ENCODE measurements around the gene PEAR1. TPM values are rescaled to one million over a fixed set of nuclear protein-coding genes. Genes with fewer than 3 reads are reported as not detected.

PEAR1 gene
- total and polyA plus RNA-seq, 2 of the 8 experiments (the other 6 are each of a cell fraction or from before 2014, with no cell fraction given), result 0.63 to 0.71 TPM

DNA sequence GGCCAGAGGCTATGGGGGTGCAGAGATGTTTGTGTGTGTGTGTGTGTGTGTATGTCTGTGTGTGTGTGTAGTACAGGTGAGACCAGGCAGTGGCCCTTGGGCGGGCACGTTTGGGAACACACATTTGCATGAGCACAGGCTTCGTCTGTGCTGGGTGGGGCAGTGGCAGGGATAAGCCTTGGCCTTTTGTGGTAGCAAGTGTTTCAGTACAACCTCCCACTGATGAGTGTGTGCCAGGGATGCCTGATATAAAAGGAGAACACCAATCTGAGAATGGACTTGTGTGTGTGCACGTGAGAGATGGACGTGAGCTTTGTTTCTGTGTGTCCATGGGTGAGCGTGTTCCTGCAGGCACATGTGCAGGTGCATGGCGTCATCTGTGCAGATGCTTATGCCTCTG is 29.9 kb upstream of the PEAR1 start:
- no peak for FAIRE-seq
- Histone ChIP-seq H2BK120ac (replicated peaks; ENCODE audit: low read depth, low read length) (no peak overlapping the region), H3K23ac (ENCODE audit: insufficient read length) (no peak overlapping the region), H2BK5ac (ENCODE audit: low read depth, low read length) (no peak overlapping the region), H2BK20ac (ENCODE audit: low read length) (no peak overlapping the region), H3K4me1 (replicated peaks in 1 of 4; ENCODE audit: control insufficient read depth in 3 of 4, insufficient read depth in 4 of 4, low read length in 3 of 4) (peaks cover 0 to 21% (median 17%) of the 10 kb centered on the region in 4 experiments; a peak in 5 of 7 replicates), H4K20me1 (replicated peaks in 1 of 2; ENCODE audit: control insufficient read depth in 1 of 2, insufficient read depth in 2 of 2, low read length in 2 of 2) (peaks cover 1 to 7% of the 10 kb centered on the region in 2 experiments), H3K9me3 (ENCODE audit: insufficient read depth in 2 of 2, low read depth in 1 of 2, low read length in 1 of 2) (no peaks in the 10 kb centered on the region), H3K56ac (replicated peaks; ENCODE audit: insufficient read length, low read depth, low read length) (no peak overlapping the region), H3K79me1 (ENCODE audit: low read depth, low read length) (no peaks in the 10 kb centered on the region), H4K8ac (ENCODE audit: extremely low read depth, insufficient read depth, low read length) (no peak overlapping the region), H3K4ac (replicated peaks; ENCODE audit: insufficient read length, low read depth, low read length) (no peak overlapping the region), H2BK12ac (ENCODE audit: low read depth, low read length) (no peak overlapping the region), H3K4me3 (ENCODE audit: extremely low read depth in 1 of 4, insufficient read depth in 2 of 4, low read depth in 3 of 4, low read length in 4 of 4) (no peak overlapping the region), H4K91ac (replicated peaks; ENCODE audit: insufficient read length, low read length) (no peak overlapping the region), H3K23me2 (ENCODE audit: low read depth, low read length) (peaks cover 19% of the 10 kb centered on the region; the same call in 1 of the 2 replicates), H2AFZ (ENCODE audit: low read length) (no peak overlapping the region), H3K36me3 (ENCODE audit: control insufficient read depth in 2 of 4, insufficient read depth in 4 of 4, low read length in 3 of 4) (peaks cover 0 to 2% (median 0%) of the 10 kb centered on the region in 4 experiments; a peak in 1 of 8 replicates), H3K4me2 (ENCODE audit: insufficient read depth in 1 of 2, low read depth in 2 of 2, low read length in 2 of 2) (no peak overlapping the region), H3K27me3 (replicated peaks in 1 of 4; ENCODE audit: control insufficient read depth in 3 of 4, extremely low read depth in 1 of 4, insufficient read depth in 3 of 4, low read length in 3 of 4) (peaks cover 41 to 67% (median 59%) of the 10 kb centered on the region in 4 experiments), H3K27ac (ENCODE audit: low read depth, low read length) (no peak overlapping the region), H3K14ac (ENCODE audit: insufficient read length) (no peak overlapping the region), H3K9ac (replicated peaks in 1 of 4; ENCODE audit: extremely low read depth in 1 of 4, low read depth in 3 of 4, low read length in 3 of 4) (no peak overlapping the region), H4K5ac (ENCODE audit: insufficient read length, low read depth, low read length) (no peak overlapping the region), H3K79me2 (ENCODE audit: control insufficient read depth in 1 of 2, insufficient read depth in 2 of 2, low read length in 2 of 2) (no peaks in the 10 kb centered on the region), H3K18ac (ENCODE audit: extremely low read depth, low read length) (no peak overlapping the region), H2BK15ac (ENCODE audit: low read length) (no peak overlapping the region), H2AK5ac (ENCODE audit: low read depth, low read length) (no peak overlapping the region; the same call in 1 of the 2 replicates)
- POLR2A ChIA-PET (ENCODE audit: partially characterized antibody), result no interaction called here
- CTCF ChIA-PET (ENCODE audit: partially characterized antibody), result interaction anchor here (0.8 to 25.2 kb wide), 11 partner anchors 14 to 181 kb away, joined by 3 to 719 read pairs (median 84); partner anchors contain the start of genes LRRC71 and PEAR1
- DNase-seq (ENCODE audit: low read depth in 1 of 2, low spot score in 2 of 2), result no peak
- 72% methylated on average over 7 of the region's 7 CpGs; no CpG with 5 or more reads in 1 of the 2 experiments for WGBS, 2 experiments (ENCODE audit: extremely low coverage in 1 of 2, insufficient coverage in 1 of 2, insufficient read length in 1 of 2, insufficient replicate concordance in 2 of 2, low coverage in 1 of 2, low lambda C conversion rate in 2 of 2, missing lambda C conversion rate in 1 of 2)
- TF ChIP-seq CEBPB (IDR thresholded peaks at IDR 0.05; ENCODE audit: low read depth, low read length) (no peak), TCF12 (IDR thresholded peaks at IDR 0.05; ENCODE audit: low read depth, low read length) (no peak), RBBP5 (IDR thresholded peaks at IDR 0.05; ENCODE audit: borderline replicate concordance, low read depth, low read length) (no peak), ASH2L (IDR thresholded peaks at IDR 0.05; ENCODE audit: low read length) (no peak), BRCA1 (IDR thresholded peaks at IDR 0.05; ENCODE audit: low read depth, low read length) (no peak), CTBP2 (IDR thresholded peaks at IDR 0.05; ENCODE audit: borderline replicate concordance, insufficient read depth, insufficient read length, low read length) (no peak), EP300 (IDR thresholded peaks at IDR 0.05; ENCODE audit: borderline replicate concordance in 1 of 2, low read depth in 2 of 2, low read length in 2 of 2) (no peak), SIRT6 (IDR thresholded peaks at IDR 0.05; ENCODE audit: low read length) (no peak), NANOG (IDR thresholded peaks at IDR 0.05; ENCODE audit: insufficient read depth, low read depth, low read length, poor library complexity, severe bottlenecking) (no peak), EZH2 (IDR thresholded peaks at IDR 0.05; ENCODE audit: low read depth, low read length, severe bottlenecking) (no peak), YY1 (IDR thresholded peaks at IDR 0.05; ENCODE audit: low read depth, low read length) (no peak), RNF2 (IDR thresholded peaks at IDR 0.05; ENCODE audit: borderline replicate concordance, low read depth, low read length, missing control alignments, poor library complexity, severe bottlenecking) (no peak), ATF3 (IDR thresholded peaks at IDR 0.05; ENCODE audit: insufficient read depth, low read depth, low read length) (no peak)
